Stimulated activated CD4-positive, alpha-beta T cell treated with anti-CD3 and anti-CD28 coated beads, Interleukin-12 subunit alpha, Interleukin-12 subunit beta, amount 100 ng/mL, for 48 hours (primary cell): Measurements from ENCODE around the gene AMFR.

Experiments used
- DNase-seq, 3 donors: peaks; one replicate each; pipeline ENCODE4 v3.0.0-alpha.2; 2020; ENCODE audit warnings: low read depth in 2 of 3, low spot score in 1 of 3

AMFR gene

GRCh38 chr16:56424404-56424764, 961 bp downstream of the AMFR start:
- no peak for DNase-seq

DNA sequence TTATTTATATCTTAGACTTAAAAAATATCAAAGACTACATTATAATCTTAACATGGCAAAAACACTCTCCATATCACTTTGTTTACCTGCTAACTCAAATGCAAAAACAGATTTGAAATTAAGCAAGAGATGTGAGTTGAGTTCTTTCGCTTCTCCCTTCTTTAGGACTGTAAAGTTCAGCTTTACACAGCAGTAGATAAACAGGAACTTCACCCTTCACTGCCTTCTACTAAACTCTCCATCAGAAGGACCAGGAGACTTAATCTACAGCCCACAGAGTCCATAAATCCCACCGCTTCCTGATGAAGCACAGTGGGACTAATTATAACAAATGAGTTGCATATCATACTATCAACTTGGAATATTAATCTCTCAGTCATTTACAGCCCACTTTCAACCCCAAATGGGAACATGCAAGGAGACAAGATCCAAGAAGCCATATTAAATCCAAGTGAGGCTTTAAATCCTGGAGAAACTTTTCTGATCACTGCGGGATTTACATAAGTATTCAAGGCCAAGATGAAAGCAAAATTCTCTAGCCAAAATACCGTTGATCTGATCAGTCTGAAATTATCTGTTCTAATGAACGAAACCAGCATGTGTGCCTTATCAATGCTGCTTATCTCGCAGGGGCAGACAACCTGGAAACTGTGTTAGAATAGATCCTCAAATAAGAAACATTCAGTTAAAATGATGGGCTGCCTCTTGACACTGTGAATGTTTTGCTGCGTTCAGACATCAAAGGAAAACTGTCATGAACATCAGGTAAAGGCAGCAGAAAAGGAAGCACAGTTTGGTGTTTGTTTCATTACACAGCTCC, 1.6 kb downstream of the AMFR start:
- no peak for DNase-seq

DNA sequence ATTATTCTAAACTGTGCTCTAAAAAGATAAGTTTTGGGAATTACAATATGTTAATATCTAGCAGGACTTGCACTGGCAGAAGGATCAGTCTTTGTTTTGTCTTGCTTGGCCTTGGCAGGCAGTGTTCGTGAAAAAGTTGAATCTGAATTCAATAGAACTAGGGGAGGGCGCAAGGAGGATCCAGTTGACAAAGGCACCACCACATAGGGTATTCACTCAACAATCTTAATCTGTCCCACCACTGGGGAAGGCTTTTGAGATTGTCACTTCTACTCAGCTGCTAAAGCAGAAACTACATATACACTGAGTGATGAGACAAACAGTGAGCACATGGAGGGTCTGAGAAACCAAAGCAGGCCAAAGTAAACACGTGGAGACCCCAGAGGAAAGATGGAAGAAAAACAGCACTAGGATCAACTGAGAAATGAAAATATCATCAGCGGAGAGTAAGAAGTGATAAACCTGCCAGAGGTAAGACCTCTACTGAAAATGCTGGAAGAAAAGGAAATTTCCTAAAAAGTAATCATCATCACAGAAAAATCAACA, 2.4 kb downstream of the AMFR start:
- no peak for DNase-seq

DNA sequence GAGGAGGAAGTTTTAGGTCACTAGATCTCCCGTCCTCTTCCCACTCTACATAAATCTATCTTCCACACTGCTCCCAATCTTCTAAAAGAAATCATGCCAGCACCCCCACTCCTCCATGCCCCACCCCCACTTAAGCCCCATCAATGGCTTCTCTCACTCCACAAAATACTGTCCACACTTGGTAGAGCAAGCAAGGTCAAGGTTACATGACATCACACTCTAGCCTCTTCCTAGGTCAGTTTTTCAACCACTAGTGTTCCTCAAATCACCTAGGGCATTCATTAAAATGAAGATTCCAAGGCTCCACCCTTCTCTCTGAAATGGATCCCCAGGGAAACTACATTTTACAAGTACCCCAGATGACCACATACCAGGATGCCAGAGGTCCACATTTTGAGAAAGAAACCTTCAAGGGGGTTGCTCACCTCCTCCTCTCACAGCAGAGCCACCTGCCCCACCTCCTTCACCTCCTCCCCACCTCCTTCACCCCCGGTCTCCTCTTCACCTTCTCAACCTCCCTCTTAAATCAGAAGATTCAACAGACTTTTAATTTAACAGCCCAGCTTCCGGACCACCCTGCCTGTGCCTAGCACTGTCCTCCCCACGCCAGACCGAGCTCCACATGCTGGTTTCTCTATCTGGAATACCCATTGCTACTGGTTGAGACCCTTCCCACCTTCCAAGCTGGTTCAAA, 3.2 kb downstream of the AMFR start:
- no peak for DNase-seq

DNA sequence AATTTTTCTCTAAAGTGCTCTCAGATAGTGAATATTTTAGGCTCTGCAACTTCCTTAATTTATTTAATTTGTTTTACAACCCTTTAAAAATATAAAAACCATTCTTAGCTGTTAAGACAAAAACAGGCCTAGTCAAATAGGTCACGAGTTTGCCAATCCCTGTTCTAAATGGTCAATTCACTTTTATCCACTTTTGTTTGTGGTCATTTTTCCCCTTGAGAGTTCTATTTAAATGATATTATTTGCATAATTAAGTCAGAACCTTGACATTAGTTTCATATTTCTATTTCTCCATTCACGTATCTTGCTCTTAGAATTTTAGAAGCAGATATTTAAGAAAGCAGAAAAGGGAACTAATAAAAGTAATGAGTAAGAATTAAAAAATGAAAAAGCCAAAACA, 4.0 kb downstream of the AMFR start:
- no peak for DNase-seq

DNA sequence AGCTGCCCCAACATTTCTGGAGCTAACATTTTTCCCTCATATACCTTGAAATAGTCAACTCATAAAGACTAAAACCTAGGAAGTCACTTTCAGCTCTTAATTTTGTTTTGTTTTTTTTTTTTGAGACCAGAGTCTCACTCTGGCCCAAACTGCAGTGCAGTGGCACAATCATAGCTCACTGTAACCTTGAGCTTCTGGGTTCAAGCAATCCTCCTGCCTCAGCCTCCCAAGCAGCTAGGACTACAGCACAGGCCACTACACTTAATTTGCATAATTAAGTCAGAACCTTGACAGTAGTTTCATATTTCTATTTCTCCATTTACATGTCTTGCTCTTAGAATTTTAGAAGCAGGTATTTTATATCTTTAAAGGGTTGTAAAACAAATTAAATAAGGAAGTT, 4.7 kb downstream of the AMFR start:
- DNase-seq: no peak

DNA sequence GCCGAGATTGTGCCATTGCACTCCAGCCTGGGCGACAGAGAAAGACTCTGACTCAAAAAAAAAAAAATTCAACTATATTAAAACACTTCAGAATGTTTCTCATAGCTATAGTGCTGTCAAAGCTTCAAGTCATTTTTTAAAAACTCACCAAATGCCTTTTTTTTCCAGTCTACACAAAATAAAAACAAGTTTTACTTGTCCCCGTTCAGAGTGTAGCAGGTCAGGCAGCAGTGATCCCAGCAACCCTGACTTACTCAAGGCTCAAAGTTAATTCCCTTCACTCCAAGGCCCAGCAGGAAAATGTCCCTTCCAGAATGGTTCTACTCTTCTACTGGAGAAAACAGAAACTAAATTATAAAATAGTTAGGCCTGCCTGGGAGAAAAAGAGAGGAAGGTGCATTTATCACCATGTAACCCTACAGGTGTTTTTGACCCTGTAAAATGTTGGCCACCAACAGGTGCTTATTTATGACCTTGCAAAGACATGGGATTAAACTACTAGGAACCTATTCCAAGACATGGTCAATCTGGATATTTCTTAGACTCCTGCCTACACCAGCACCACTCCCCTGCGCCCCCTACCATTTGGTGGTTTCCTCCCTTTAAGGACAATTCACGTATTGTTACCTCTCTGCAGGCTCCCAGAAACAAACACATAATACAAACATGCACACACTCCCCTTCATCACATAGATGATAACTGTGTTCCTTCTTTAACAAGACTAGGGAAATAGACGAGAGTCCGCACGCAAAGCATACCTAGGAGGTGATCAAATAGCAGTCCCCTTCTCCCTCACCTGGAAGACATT, 5.4 kb downstream of the AMFR start:
- DNase-seq: no peak

GRCh38 chr16:56417138-56417537, 8.2 kb downstream of the AMFR start:
- no peak for DNase-seq

DNA sequence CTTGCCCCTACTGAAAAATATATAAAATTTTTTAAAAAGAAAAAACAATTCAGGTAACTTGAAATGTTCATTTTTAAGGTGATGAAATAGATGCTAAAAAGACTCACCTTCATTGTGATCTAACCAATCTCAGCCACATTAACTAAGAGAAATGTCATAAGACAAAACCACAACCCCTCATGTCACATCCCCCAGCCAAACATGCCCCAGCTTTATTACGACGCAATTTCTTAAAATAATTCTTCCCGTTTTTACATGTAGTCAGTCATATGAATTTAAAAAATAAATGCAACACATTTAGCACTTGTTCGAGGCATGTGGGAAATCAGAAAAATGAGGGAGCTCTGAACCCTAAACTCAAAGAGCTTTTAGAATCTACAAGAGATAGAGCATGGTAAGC, 9.5 kb downstream of the AMFR start:
- DNase-seq: no peak

DNA sequence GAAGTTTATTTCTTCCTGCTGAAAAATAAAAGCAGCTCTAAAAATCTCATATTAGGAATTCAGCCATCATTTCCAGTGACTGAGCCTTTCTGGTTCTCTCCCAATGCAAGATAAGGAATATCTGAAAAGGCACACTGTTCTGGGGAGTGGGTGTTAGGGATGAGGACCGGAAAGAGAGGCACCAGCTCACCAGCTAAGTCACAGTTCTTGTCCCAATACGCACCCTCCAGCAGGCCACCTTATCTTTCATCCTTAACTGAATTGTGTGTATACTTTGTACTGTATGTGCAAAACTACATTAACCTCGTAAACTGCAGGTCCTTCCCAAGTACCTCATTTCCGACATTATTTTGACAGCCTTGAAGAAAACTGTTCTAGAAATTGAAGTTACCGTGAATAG, 11.0 kb downstream of the AMFR start:
- DNase-seq: no peak

DNA sequence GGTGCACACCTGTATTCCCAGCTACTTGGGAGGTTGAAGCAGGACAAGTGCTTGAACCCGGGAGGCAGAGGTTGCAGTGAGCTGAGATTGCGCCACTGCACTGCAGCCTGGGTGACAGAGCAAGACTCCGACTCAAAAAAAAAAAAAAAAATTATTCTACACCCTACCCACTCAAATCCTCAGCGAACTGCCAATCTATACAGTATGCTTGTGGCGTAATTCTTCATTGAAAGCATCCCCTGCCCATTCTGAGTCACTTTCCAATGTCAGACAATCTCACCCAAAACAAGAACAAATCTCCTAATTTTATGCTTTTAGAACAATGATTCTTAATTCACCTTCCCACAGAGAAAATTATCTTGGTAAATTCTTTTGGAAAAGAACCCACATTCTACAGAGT, 12.0 kb downstream of the AMFR start:
- DNase-seq: no peak

- no peak for DNase-seq
Observed at GRCh38 chr16:56411624-56412023, 13.7 kb downstream of the AMFR start.

- DNase-seq: no peak
Observed at GRCh38 chr16:56411123-56411522, 14.2 kb downstream of the AMFR start.

DNA sequence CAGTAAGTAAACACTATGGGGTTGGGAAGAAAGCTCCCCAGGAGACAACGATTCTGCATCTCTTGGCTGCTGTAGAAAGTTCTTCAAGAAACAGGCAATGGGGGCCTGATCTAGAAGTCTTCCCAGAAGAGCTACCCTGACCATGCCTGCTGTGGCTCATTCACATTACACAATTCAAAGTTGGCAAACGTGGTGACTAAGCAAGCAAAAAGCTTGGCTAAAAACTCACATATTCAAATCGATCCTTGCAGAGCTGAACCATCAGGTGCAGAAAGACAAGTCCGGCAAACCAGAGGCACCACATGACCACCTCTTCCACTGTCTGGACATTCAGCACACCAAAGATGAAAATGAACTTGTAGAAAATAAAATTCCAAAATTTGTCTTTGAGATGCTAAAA, 16.1 kb downstream of the AMFR start:
- no peak for DNase-seq

DNA sequence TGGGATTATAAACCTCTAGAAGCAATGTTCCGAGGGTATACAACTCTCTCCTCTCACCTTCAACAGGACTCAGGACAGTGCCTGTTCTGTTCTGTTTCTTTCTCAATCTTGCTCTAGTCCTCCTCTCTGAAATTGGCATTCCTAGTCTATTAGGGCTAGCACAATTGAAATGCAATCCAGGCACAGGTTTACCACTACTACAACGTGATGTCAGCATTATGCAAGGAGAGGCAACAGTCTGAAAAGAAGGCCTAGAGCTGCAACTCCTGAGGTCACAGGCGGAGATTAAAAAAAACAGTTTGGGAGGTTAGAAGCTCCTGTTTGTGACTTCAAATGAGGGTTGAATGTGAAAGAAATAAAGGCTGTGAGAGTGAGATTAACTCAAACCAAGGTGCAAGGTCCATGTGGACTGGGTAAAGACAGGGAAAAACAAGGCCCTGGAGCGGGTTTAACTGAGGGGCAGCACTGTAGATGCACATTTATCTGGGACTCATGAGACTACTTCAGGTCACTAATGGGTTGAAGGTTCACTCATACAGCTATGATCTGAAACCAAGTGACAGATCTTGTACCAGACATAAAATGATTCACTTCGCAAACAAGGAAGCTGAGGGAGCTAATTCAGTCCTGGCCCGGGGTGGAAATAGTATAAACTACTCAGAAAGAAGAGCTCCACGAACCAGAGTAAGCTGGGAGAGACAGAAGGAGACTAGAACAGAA, 16.8 kb downstream of the AMFR start:
- no peak for DNase-seq

DNA sequence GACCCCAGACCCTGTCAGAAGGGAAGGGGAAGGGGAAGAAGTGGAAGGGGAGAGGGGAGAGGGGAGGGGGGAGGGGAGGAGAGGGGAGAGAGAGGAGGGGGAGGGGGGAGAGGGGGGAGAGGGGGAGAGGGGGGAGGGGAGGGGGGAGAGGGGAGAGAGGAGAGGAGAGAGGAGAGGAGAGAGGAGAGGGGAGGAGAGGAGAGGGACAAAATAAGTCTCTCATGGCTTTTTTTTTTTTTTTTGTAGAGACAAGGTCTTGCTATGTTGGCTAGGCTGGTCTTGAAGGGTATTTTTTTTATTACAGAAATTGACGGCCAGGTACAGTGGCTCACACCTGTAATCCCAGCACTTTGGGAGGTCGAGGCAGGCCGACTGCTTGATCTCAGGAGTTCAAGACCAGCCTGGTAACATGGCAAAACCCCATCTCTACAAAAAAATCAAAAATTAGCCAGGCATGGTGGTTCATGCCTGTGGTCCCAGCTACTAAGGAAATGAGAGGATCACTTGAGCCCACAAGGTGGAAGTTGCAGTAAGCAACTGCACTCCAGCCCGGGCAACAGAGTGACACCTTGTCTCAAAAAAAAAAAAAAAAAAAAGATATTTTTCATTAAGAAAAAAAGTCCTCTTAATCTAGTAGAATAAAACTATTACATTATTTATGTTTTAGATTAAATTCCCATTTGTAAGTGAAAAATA, 19.2 kb downstream of the AMFR start:
- DNase-seq: no peak

GRCh38 chr16:56401482-56401881, 23.9 kb downstream of the AMFR start:
- DNase-seq: no peak

GRCh38 chr16:56400458-56400857, 24.9 kb downstream of the AMFR start:
- DNase-seq: no peak

- no peak for DNase-seq
Observed at GRCh38 chr16:56399486-56399885, 25.9 kb downstream of the AMFR start.

GRCh38 chr16:56399047-56399446, 26.3 kb downstream of the AMFR start:
- no peak for DNase-seq
